ENCODE data around the gene CD248.
A peak's percentile ranks its signal among the peaks of the same experiment; 100 is the strongest.
"Not testable (repeated sequence)": the region's sequence is repeated elsewhere in the genome, so short reads cannot be mapped to it uniquely, and the experiment has no call there.

The CD248 gene

GRCh38 chr11:66316849-66317251, at the start of gene CD248:
TSS of gene CD248 (minus strand) at chr11:66317044. CDS start at chr11:66317027, 17 bp downstream.
- DNase-seq = no peak

GRCh38 chr11:66365711-66366619, 49.1 kb upstream of the CD248 start:
- no peak for DNase-seq

- DNase-seq = no peak
These were observed 48.3 kb upstream of the CD248 start for GRCh38 chr11:66365166-66365565.

GRCh38 chr11:66363805-66364535, 47.1 kb upstream of the CD248 start:
- no peak for DNase-seq

- DNase-seq = no peak
These were observed 46.4 kb upstream of the CD248 start for GRCh38 chr11:66363187-66363601.

- DNase-seq = no peak
These were observed 45.8 kb upstream of the CD248 start for GRCh38 chr11:66362481-66363147.

- no peak for DNase-seq
These were observed 44.7 kb upstream of the CD248 start for GRCh38 chr11:66361502-66361941.

GRCh38 chr11:66360406-66361073, 43.7 kb upstream of the CD248 start:
- DNase-seq = no peak

- DNase-seq = no peak
These were observed 42.8 kb upstream of the CD248 start for GRCh38 chr11:66359662-66360087.

- not testable (repeated sequence) for DNase-seq
These were observed 33.9 kb upstream of the CD248 start for GRCh38 chr11:66350560-66351235.

GRCh38 chr11:66349084-66349386, 32.2 kb upstream of the CD248 start:
- no peak for DNase-seq

GRCh38 chr11:66347425-66348276, 30.8 kb upstream of the CD248 start, which contains the start of gene B4GAT1:
TSS of gene B4GAT1 (minus strand) at chr11:66347629. CDS start at chr11:66347545, 84 bp downstream.
- peak; percentile 90 for DNase-seq

GRCh38 chr11:66346476-66347424, 29.9 kb upstream of the CD248 start:
- no peak for DNase-seq

GRCh38 chr11:66345316-66345649, 28.4 kb upstream of the CD248 start:
- no peak for DNase-seq

- peak; percentile 93 for DNase-seq
These were observed 27.9 kb upstream of the CD248 start, which contains the start of gene BRMS1 for GRCh38 chr11:66344550-66345315. TSS of gene BRMS1 (minus strand) at chr11:66345104. CDS start at chr11:66342234, 2,870 bp downstream.

- no peak for DNase-seq
These were observed 26.3 kb upstream of the CD248 start for GRCh38 chr11:66343176-66343575.

GRCh38 chr11:66341502-66342126, 24.8 kb upstream of the CD248 start:
- DNase-seq = no peak
